HK-2 (cell line): ENCODE results near the gene ATP8B4.

Experiments used
- DNase-seq: peaks from one replicate; pipeline ENCODE4 v3.0.0-alpha.2; 2018; ENCODE audit not compliant: unreplicated experiment

Gene ATP8B4

DNA sequence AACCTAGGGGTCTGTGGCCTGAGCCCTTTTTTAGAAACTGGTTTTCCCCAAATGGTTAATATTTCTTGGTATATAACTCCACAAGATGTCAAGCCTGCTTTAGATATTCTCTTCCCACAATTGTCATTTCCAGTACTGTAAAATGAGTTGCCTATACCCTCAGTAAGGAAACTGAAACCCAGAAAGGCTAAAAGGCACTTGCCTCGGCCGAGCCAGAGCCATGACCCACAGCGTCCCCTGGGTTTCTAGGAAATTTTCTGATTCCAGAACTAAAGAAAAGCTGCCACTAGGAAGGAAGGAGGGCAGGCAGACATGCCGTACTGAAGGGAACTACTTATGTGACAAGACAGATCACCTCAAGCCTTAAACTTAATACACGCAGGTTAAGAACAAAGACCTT lies 59.1 kb downstream of the ATP8B4 start:
- no peak for DNase-seq

- no peak for DNase-seq
Measured at GRCh38 chr15:50059203-50059772, 59.7 kb downstream of the ATP8B4 start.

GRCh38 chr15:50057905-50058639 lies 61.0 kb downstream of the ATP8B4 start:
- DNase-seq = no peak

- no peak for DNase-seq
Measured at GRCh38 chr15:50057196-50057595, 61.8 kb downstream of the ATP8B4 start.

DNA sequence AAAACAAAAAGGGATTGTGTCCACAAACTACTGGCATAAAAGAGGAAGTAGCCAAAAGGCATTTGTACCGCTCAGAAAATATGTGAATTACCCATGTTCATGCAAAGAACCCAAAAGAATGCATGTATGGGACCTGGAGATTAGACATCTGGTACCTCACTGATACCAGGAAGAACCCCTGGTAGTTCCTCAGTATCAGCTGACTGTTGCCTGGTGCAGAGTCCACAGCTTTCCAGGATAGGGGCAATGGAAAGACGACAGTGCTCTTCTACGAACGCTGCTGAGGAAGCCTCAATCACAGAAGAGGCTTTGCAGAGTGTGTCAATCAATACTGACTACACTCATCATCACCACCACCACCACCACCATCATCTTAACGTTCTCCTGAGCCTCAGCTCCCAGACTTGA lies 63.3 kb downstream of the ATP8B4 start:
- DNase-seq = no peak

DNA sequence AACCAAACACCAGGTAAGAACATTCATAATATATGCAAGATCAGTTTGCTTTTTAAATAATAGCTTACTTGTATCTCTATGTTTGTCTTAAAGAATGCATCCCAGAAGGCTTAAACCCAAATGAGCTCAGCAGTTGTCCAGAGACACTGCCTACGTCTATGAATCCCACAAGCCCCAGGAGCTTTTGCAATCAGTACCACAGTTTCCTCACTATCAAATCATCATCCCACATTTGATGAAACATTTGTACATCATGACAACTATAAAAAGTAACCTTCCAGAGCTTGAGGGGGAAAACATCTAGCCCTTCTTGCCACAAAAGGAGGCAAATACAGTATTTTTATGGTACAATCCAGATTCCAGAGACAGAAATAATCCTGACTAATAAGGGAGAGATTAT lies 63.7 kb downstream of the ATP8B4 start:
- DNase-seq = no peak

DNA sequence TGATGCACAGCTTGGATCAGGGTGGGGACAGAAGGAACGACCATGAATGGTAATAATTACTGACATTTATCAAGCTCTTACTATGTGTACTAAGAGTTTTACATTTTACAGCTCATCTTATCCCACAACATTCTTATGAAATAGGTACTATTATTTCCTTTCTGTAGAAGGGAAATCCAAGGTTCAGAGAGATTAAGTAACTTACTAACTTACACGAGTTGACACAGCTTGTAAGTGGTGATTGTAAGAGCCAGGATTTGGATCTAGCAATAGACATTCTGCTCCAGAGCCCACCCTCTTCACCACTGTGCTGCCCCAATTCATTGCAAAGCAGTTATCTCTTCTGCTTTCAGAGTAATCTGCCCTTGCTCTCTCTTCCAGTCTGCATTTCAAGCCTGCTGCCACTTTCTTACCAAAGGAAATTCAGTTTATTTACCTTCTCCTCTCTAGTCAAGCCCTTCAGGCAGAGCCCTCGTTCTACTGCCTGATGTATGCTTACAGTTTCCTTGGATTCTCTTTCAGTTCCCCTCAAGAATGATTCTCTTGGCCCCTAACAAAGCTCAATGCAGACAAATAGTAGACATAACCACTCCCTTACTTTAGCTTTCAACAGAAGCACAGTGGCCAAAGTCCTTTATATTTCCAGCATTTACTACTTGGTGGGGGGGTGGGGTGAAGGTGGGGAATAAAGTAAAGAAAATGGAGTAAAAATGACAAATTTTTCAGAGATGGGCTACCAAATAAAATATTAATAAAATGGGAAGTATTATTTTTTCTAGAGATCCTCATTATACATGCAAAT lies 65.8 kb downstream of the ATP8B4 start:
- DNase-seq = no peak

GRCh38 chr15:50051811-50052419 lies 67.1 kb downstream of the ATP8B4 start:
- DNase-seq = peak; percentile 13

DNA sequence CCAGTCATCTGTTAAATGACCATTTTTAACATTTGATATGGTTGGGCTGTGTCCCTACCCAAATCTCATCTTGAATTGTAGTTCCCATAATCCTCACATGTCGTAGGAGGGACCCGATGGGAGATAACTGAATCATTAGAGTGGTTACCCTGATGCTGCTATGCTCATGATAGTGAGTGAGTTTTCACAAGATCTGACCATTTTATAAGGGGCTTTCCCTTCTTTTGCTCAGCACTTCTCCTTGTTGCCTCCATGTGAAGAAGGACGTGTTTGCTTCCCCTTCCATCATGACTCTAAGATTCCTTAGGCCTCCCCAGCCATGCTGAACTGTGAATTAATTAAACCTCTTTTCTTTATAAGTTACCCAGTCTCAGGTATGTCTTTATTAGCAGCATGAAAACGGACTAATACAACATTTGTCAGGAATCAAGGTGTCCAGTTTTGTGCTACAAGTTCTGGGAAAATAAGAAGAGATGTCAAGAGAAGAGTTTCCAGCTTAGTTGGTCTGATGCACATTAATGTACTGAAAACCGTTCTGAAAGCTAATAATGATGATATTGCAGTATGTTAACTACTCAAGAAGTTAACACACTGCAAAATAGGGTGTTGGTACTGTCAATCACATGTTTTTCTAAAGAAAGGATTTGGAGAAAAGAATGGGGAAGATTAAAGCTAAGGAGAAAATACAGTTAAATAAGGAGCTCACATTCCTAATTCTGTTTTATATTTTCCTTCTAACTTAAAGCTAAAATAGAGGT lies 67.9 kb downstream of the ATP8B4 start:
- no peak for DNase-seq

DNA sequence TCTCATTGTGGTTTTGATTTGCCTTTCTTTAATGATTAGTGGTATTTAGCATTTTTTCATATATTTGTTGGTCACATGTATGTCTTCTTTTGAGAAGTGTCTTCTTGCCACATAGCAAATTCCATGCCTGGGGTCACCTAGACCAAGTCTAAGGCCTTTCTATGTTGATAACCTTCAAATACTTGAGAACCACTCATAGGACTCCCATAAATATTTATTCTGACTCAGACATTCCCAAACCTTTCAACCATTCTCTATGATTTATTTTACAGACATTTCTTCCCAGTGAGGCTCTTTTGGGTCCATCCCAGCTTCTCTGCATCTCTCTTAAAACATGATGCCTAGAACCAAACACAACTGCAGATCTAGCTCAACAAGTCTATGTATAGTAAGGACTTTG lies 69.2 kb downstream of the ATP8B4 start:
- no peak for DNase-seq

- no peak for DNase-seq
Measured at GRCh38 chr15:50046867-50047266, 72.2 kb downstream of the ATP8B4 start.

- DNase-seq = no peak
Measured at GRCh38 chr15:50046159-50046558, 72.9 kb downstream of the ATP8B4 start.

- no peak for DNase-seq
Measured at GRCh38 chr15:50044904-50045303, 74.1 kb downstream of the ATP8B4 start.

GRCh38 chr15:50044406-50044805 lies 74.6 kb downstream of the ATP8B4 start:
- DNase-seq = no peak

GRCh38 chr15:50042775-50043174 lies 76.3 kb downstream of the ATP8B4 start:
- no peak for DNase-seq

DNA sequence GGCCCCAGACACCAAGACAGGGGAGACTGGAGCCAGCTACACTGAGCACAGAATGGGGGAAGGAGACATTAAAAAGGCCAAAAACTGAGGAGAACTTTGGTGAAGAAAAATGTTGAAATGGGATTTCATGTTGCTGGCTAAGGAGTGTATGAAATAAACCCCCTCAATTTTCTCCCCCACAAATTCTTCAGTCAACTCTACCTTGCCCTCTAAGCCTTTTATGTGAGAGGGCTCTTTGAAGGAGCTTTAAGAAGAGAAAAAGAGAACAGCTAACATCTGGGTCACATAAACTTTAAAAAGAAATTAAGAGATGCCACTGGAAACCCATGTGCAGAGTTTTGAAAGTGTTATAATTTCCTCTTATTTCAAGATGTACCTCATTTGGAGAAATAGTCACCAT lies 88.6 kb downstream of the ATP8B4 start:
- no peak for DNase-seq

DNA sequence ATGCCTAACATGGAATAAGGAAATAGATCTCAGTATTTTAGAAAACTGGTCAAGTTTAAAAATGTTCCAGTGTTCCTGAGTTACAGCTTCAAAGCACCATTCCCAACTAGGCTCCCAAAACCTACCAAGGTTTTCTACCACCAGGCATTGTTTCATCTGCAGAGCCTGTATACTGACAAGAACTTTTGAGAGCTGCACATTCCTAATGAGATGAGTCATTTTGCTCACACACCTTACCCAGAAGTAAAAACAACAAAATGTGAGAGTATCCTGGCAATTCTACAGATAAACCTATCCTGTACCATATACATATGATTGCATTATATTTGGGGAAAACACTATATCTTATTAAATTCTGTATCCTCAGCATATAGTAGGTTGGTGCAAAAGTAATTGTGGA lies 90.7 kb downstream of the ATP8B4 start:
- DNase-seq = no peak

DNA sequence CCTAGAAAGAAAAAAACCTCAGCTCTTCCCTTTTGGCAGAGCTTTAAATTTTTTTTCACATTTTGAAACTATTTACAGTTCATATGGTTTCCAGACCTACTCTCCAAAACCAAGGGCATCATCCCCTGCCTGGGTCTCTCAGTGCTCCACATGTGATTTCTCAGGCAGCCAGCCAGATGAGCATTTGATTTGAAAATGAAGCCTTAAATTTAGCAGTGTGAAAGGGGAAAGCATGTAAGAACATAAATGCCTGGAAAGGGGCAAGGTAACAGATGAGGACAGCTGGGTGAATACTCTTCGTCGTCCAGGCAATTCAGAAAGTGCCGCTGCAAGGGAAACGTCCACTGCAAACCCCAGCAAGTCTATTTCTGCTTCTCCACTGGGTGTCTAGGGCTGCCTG lies 94.8 kb downstream of the ATP8B4 start:
- DNase-seq = no peak

DNA sequence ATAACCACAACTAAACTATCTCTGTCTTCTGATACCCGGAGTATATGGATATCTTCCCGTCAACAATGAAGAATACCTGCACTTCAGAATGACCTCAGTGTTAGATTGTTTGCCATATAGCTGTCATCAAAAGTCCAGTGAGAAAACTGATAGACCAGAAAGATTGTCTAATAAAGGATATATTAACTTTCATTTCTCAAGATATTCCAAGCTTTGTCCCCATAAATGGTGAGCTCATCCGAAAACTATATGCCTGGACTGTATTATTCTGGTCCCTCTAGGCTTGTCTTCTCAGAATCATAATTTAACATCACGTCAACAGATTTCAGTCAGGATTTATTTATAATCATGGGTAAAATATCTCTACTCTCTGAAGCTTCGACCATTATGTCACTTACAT lies 100.5 kb downstream of the ATP8B4 start:
- no peak for DNase-seq

GRCh38 chr15:50017522-50017921 lies 101.5 kb downstream of the ATP8B4 start:
- DNase-seq = no peak

DNA sequence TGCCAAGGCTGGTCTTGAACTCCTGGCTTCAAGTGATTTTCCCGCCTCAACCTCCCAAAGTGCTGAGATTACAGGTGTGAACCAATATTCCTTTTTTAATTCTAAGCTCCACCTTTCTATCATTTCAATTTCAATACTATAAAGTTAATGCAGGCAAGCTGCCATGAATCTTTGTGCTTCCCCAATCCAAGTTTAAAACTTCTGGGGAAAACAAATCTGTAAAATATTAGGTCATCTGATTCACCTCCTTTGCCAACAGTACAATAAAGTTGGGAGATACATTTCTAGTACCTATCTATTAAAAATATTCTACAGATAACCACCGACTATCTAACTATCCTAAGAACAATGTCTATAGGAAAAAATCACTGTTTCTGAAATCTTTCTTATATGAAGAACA lies 102.1 kb downstream of the ATP8B4 start:
- DNase-seq = no peak

GRCh38 chr15:50012790-50013189 lies 106.2 kb downstream of the ATP8B4 start:
- DNase-seq = no peak
